GM18505 (cell line): ENCODE measurements around the gene TBC1D16.

ENCODE experiments used
- ATAC-seq: cut with Tn5 transposase; IDR thresholded peaks from one replicate; pipeline ENCODE4 v1.9.1; 2021; ENCODE audit not compliant: unreplicated experiment
- POLR2A ChIP-seq: IDR thresholded peaks from 4 replicates; pipeline ENCODE4 v1.6.1; 2011; ENCODE audit warnings: borderline replicate concordance; ENCODE audit not compliant: insufficient read depth, insufficient read length; ENCODE audit errors: extremely low read depth

The TBC1D16 gene

GRCh38 chr17:79936050-79936449 lies 99.6 kb downstream of the TBC1D16 start:
- ATAC-seq, result no peak
- TF ChIP-seq POLR2A, result no peak

DNA sequence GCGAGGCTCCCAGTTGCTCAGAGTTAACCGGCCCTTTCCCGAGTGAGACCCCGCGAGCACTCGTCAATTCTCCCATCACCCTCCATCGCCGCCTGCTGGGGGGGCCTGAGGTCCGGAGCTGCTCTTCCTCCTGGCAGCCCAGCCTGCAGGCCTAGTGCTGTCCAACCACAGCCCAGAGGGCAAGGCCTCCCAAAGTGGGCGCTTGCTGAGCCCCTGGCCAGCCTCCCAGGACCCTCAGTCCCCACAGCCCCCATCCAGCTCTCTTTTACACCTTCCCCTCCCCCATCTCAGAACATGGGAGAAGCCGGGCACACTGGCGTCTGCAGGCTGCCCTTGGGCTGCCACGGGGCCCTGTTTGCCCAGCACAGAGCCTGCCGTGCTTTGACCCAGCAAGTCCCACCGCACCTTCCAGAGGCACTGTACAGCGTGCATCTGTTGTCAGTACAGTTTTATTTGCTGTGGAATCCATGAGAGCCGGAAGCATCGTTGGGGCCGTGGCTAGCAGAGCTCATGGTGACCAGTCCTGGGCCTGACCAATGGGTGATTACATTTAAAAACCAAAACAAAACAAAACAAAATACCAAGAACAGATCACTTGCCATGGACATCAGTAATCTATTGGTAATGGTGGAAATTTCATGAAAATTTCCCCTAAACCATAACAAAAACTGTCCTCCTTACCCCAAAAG lies 100.3 kb downstream of the TBC1D16 start:
- no peak for TF ChIP-seq POLR2A
- no peak for ATAC-seq

GRCh38 chr17:79934653-79934970 lies 101.1 kb downstream of the TBC1D16 start:
- ATAC-seq, result no peak
- no peak for TF ChIP-seq POLR2A

GRCh38 chr17:79933863-79934652 lies 101.6 kb downstream of the TBC1D16 start:
- TF ChIP-seq POLR2A, result no peak
- ATAC-seq, result no peak

DNA sequence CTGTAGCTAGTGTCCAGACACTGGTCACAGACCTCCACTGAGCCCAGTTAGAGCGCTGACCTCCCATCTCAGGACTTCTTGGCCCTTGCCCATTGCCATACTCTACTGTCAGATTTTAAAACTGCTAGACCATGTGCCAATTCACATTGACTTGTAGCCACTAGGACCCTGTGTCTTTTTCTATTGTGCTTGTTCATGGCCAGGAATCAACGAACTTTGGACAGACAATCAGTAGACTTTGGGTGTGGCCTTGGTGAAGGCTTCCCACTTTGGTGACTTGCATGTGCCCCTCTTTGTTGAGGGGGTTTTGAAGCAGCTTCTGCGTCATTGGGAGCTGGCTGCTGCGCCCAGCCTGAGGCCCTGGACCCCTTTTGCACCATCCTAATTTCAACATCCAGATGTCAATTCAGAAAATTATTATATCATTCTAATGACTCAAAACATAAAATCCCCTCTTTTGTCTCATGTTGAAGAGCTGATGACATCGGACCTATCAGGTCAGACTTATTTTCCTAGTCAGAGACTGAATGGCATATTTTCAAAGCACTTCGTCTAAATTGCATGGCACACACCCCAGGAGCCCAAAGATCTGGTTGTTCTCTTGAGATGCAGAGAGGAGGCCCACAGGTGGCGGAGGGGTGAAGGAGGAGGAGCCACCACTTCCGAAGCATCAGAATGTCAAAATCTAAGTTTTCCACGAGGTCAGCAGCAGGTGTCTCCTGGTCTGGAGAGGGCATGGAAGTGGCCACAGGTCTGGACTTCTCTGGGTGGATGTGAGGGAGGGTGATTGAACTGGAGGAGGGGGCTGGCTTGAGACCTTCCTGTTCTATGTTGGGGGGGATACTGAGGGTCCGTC lies 103.0 kb downstream of the TBC1D16 start:
- no peak for ATAC-seq
- no peak for TF ChIP-seq POLR2A

- TF ChIP-seq POLR2A, result no peak
- ATAC-seq, result no peak
These were observed 103.8 kb downstream of the TBC1D16 start for GRCh38 chr17:79931817-79932309.

GRCh38 chr17:79930877-79931816 lies 104.5 kb downstream of the TBC1D16 start:
- TF ChIP-seq POLR2A, result no peak
- no peak for ATAC-seq

DNA sequence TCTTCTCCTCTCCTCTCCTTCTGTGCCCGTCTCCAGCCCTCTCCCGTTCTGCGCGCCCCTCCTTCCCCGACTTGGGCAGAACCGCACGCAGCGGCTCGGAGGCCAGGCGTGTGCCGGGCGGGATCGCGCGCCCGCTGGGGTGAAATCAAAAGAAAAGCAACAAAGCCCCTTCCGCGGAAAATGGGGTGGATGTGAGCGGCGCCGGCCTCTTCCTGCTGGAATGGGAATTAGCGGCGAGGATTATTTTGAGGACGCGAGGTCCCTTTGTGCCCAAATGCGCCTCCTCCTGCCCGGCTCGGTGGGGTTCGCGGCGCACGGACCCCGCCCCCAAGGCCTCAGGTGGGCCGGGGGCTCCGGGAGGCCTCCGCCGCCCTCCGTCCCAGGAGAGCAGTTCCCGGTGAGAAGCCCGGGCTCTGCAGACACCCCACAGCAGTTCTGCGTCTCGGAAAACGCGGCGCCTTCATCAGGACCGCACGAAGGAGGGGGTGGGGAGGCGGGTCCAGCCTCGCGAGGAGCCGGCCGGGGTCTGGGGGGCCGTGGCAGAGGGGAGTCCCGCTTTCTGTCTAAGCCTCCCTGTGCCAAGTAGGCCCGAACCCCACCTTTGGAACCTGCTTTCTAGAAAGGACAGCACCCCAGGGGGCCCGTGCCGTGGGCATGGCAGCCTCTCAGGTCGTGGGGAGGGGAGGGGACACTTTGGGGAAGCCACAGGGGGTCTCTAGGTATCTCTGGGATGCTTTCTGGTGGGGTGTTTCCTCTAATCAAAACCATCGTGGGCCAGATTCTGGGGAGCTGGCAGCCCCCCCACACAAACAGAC lies 105.4 kb downstream of the TBC1D16 start:
- ATAC-seq, result no peak
- TF ChIP-seq POLR2A, result no peak

DNA sequence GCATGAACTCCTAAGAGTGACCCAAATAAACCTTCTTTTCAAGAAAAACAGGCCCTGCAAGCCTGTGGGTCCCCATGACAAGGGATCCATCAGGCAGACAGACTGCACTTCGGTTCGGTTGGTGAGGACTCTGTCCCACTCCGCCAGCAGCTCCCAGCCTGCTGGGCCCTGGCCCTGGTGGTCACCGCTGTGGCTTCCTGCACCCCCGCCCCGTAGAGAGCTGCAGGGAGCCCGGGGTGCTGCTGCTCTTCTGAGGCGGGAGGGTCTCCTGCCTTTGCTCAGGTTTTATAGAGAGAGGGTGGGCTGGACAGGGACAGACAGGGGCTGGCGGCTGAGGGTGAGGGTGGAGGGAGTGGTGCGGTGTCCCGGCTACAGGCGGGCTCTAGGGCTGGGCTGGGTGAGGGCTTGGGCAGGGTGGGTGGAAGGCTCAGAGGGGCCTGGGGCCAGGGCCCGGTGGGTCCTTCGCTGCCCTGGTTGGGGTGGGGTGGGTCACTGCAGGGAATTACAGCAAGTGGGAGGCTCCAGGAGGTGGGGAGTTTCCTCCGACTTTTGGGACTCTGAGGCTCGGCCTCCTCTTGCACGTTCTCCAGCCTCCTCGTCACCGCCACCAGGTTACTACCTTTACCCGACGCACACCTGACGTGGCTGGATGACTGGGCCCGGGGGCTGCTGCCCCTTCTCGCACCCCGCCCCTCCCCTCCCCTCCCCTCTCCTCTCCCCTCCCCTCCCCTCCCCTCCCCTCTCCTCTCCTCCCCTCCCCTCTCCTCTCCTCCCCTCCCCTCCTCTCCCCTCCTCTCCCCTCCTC lies 106.2 kb downstream of the TBC1D16 start:
- no peak for TF ChIP-seq POLR2A

DNA sequence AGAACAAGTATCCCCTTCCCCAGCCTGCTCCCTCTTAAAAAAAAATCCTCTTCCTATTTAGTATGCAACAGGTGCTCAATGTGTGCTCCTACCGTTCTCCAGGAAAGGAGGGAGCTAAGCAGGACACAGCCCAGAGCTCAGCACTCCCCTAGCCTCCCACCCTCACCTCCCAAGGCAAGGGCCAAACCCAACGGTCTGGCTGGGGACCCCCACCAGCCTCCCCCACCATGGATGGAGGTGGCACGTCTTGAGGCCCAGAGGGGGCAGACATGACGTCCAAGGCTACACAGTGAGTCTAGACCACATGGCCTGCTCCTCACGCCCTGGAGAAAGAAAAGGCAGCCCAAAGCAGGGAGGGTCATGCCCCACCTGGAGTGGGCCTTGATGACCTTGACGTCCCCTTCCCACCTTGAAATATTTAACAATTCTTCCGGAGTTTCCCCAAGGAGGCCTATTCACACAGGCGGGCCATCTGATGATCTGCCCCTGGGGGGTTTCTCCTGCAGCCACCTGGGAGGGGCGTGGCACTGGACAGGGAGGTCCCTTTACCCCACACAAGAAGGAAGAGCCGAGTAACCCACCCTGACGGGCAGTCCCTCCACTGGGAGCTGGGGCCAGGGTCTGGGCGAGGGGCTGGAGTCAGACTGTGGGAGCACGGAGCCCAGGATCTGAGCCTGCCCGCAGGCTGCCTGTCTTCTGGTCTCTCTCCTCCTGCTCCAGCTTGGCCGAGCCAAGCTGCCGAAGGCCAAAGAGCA lies 107.0 kb downstream of the TBC1D16 start:
- no peak for TF ChIP-seq POLR2A
- no peak for ATAC-seq

More for the DNA sequence above, 106.2 kb downstream of the TBC1D16 start:
- no peak for ATAC-seq

- TF ChIP-seq POLR2A, result no peak
These were observed 107.8 kb downstream of the TBC1D16 start for GRCh38 chr17:79927688-79928501.

More at GRCh38 chr17:79927688-79928501, 107.8 kb downstream of the TBC1D16 start:
- no peak for ATAC-seq
